Gastrocnemius medialis (tissue), 4 donors: Measurements from ENCODE around the gene CCDC188.

Experiments used
- POLR2A ChIP-seq, 2 donors: fragments of 450-650 bp; IDR thresholded peaks; one replicate each; pipeline ENCODE4 v1.6.1; 2017; ENCODE audit warnings: antibody characterized with exemption in 2 of 2, mild to moderate bottlenecking in 2 of 2, moderate library complexity in 2 of 2
- TF ChIP-seq, protein P1 (sequence below), 5 experiments: fragments of 450-650 bp in 3 of 5; fragments of 200-600 bp in 2 of 5; sonication (generic) in 2 of 5; IDR thresholded peaks in 4 of 5; conservative IDR thresholded peaks in 1 of 5; 1 replicate in 4 of 5; 2 replicates in 1 of 5; pipeline ENCODE4 v1.5.1; 2016 to 2019; ENCODE audit warnings: antibody characterized with exemption in 5 of 5, mild to moderate bottlenecking in 3 of 5, moderate library complexity in 3 of 5

DNA sequence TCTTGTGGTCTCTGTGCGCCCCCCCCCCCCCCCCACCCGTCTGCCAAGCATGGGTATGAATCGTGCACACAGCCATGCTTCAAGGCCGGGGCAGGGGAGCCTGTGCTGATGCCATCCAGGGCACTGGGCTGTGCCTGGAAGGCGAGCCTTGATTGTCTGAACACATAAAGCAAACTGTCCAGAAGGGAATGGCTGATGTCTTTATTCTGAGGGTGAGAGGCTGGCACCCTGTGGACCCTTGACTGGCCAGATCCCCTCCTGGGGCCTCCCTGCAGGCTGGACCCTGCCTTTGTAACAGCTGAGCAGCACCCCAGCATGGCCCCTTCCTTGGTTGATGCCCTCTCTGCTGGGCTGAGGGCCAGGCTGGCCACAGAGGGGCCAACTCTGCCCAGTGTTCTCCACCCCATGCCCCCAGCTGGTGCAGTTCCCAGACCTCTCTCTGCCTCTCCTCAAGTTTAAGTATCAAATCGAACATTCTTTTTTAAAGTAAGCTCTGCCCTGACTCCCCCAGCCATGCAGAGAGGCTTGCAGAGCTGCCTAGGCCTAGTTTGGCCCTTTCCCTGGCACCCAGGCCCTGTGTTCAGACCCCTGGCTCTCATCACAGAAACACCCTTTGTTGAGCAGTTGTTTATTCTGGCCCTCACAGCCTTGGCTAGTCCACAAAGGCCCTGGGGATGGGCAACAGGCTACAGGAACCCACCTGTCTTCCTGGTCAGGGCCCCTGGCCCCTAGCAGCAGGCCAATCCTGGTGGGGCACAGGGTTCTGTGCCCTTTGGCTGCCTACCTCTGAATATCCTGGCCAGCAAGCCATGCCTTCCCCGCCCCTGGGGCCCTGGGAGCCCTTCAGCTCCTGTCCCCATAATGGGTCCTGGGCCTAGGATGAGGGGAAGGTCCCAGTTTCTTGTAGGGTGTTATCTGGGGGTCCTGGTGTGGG, 38.9 kb downstream of the CCDC188 start:
- TF ChIP-seq, protein P1, sequence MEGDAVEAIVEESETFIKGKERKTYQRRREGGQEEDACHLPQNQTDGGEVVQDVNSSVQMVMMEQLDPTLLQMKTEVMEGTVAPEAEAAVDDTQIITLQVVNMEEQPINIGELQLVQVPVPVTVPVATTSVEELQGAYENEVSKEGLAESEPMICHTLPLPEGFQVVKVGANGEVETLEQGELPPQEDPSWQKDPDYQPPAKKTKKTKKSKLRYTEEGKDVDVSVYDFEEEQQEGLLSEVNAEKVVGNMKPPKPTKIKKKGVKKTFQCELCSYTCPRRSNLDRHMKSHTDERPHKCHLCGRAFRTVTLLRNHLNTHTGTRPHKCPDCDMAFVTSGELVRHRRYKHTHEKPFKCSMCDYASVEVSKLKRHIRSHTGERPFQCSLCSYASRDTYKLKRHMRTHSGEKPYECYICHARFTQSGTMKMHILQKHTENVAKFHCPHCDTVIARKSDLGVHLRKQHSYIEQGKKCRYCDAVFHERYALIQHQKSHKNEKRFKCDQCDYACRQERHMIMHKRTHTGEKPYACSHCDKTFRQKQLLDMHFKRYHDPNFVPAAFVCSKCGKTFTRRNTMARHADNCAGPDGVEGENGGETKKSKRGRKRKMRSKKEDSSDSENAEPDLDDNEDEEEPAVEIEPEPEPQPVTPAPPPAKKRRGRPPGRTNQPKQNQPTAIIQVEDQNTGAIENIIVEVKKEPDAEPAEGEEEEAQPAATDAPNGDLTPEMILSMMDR (IDR thresholded peaks at IDR 0.05 in 4 of 5, conservative IDR thresholded peaks at IDR 0.05 in 1 of 5), result no peak
- TF ChIP-seq POLR2A (IDR thresholded peaks at IDR 0.05), result no peak
